PC-9 (cell line): ENCODE measurements around the gene UMAD1. TPM values are rescaled to one million over a fixed set of nuclear protein-coding genes. Genes with fewer than 3 reads are reported as not detected.

ENCODE experiments used
- BruUV-seq: library from RNA; stranded (reverse); fragments of 400-500 nt; replicated peaks from 2 replicates; lab custom pipeline; 2021; lab: Mats Ljungman, UMichigan
- CTCF ChIA-PET: fragments of 300-600 bp; sonication (Branson Sonifier 250); formaldehyde crosslinking; loops from one replicate; lab custom pipeline; 2022; ENCODE audit warnings: antibody characterized with exemption; lab: Charles Lee
- POLR2A ChIA-PET: fragments of 300-600 bp; sonication (Branson Sonifier 250); formaldehyde crosslinking; loops from one replicate; lab custom pipeline; 2022; ENCODE audit warnings: antibody characterized with exemption; ENCODE audit not compliant: unreplicated experiment; lab: Charles Lee
- DNase-seq, 2 experiments: peaks; one replicate each; pipeline versions ENCODE4 v3.0.0 to v3.0.0-alpha.2; 2015 to 2022; ENCODE audit warnings: mixed read lengths in 1 of 2
- H2AFZ ChIP-seq: fragments of 200-600 bp; sonication (generic); 2 replicates; pipeline ENCODE4 v1.8.1; 2017; ENCODE audit warnings: antibody characterized with exemption
- H3F3A ChIP-seq: fragments of 200-600 bp; sonication (generic); 2 replicates; pipeline ENCODE4 v1.8.1; 2017; ENCODE audit warnings: antibody characterized with exemption, mild to moderate bottlenecking, low read depth; ENCODE audit not compliant: insufficient read depth
- H3K27ac ChIP-seq: fragments of 200-600 bp; sonication (generic); 2 replicates; pipeline ENCODE4 v1.6.1; 2016; ENCODE audit warnings: mixed run types
- H3K27me3 ChIP-seq: fragments of 200-600 bp; sonication (generic); 2 replicates; pipeline ENCODE4 v1.6.1; 2016; ENCODE audit warnings: low read depth, mixed run types; ENCODE audit not compliant: insufficient read depth
- H3K36me3 ChIP-seq: fragments of 200-600 bp; sonication (generic); 2 replicates; pipeline ENCODE4 v1.6.1; 2016; ENCODE audit warnings: low read depth, mixed run types
- H3K4me1 ChIP-seq: fragments of 200-600 bp; sonication (generic); replicated peaks from 2 replicates; pipeline ENCODE4 v1.6.1; 2016; ENCODE audit warnings: mixed run types; ENCODE audit not compliant: insufficient read depth
- H3K4me2 ChIP-seq: fragments of 200-600 bp; sonication (generic); 2 replicates; pipeline ENCODE4 v1.6.1; 2017; ENCODE audit warnings: mixed run types
- H3K4me3 ChIP-seq: fragments of 200-600 bp; sonication (generic); 2 replicates; pipeline ENCODE4 v1.6.1; 2016; ENCODE audit warnings: mixed run types
- H3K79me2 ChIP-seq: fragments of 200-600 bp; sonication (generic); 2 replicates; pipeline ENCODE4 v1.6.1; 2017; ENCODE audit warnings: low read depth, mixed run types
- H3K9me2 ChIP-seq: fragments of 200-600 bp; sonication (generic); 2 replicates; pipeline ENCODE4 v1.8.1; 2017; ENCODE audit warnings: mild to moderate bottlenecking; ENCODE audit not compliant: insufficient read depth
- H3K9me3 ChIP-seq: fragments of 200-600 bp; sonication (generic); 2 replicates; pipeline ENCODE4 v1.8.1; 2016; ENCODE audit warnings: low read depth; ENCODE audit not compliant: insufficient read depth
- H4K20me1 ChIP-seq: fragments of 200-600 bp; sonication (generic); 2 replicates; pipeline ENCODE4 v1.8.1; 2017; ENCODE audit not compliant: insufficient read depth
- CTCF ChIP-seq: fragments of 200-600 bp; sonication (generic); conservative IDR thresholded peaks from 2 replicates; pipeline ENCODE4 v1.6.1; 2017; ENCODE audit warnings: mixed run types, antibody characterized with exemption, mild to moderate bottlenecking, moderate library complexity
- EZH2 ChIP-seq: fragments of 200-600 bp; sonication (generic); IDR thresholded peaks from 2 replicates; pipeline ENCODE4 v1.8.0; 2017; ENCODE audit warnings: antibody characterized with exemption, low read depth
- intact Hi-C: fragments of 100-400 bp; cut with micrococcal nuclease; formaldehyde crosslinking; loops from one replicate; pipeline ENCODE4 v1.10.0; 2022; ENCODE audit not compliant: unreplicated experiment
- total RNA-seq: library from RNA; stranded (reverse); gene quantifications from 2 replicates; pipeline ENCODE4 v1.2.3, GENCODE V29; 2021

UMAD1 gene
- total RNA-seq, 1 experiment from 2014 or later, result 20.5 TPM

GRCh38 chr7:7671361-7671760 is 30.8 kb downstream of the UMAD1 start:
- Histone ChIP-seq H3K9me2 (no peaks in the 10 kb centered on the region), H3K4me1 (no peaks in the 10 kb centered on the region), H3K79me2 (no peaks in the 10 kb centered on the region), H3K27ac (no peak overlapping the region), H3K36me3 (no peaks in the 10 kb centered on the region), H3K9me3 (no peaks in the 10 kb centered on the region), H3F3A (no peaks in the 10 kb centered on the region), H3K4me2 (no peak overlapping the region), H3K27me3 (no peaks in the 10 kb centered on the region), H4K20me1 (no peaks in the 10 kb centered on the region; the same call in 1 of the 2 replicates), H3K4me3 (no peak overlapping the region), H2AFZ (no peak overlapping the region)
- ChIA-PET POLR2A (no interaction called here), CTCF (no interaction called here)
- DNase-seq, result no peak
- no TSS peak for BruUV-seq
- no peak for TF ChIP-seq CTCF
- TF ChIP-seq EZH2, result no peak
- intact Hi-C loops, result no loop called here

- H3F3A ChIP-seq, result no peaks in the 10 kb centered on the region
- H3K9me3 ChIP-seq, result no peaks in the 10 kb centered on the region
- no peak overlapping the region for H3K27ac ChIP-seq
- H3K27me3 ChIP-seq, result no peaks in the 10 kb centered on the region
- no peak for DNase-seq
- ChIA-PET POLR2A (no interaction called here), CTCF (no interaction called here)
- peaks cover 3% of the 10 kb centered on the region; the same call in 1 of the 2 replicates for H3K36me3 ChIP-seq
- H3K79me2 ChIP-seq, result no peaks in the 10 kb centered on the region
- H3K4me1 ChIP-seq, result no peaks in the 10 kb centered on the region
- BruUV-seq, result no TSS peak
- H4K20me1 ChIP-seq, result no peaks in the 10 kb centered on the region; the same call in 1 of the 2 replicates
- no peak overlapping the region for H2AFZ ChIP-seq
- intact Hi-C loops, result no loop called here
- H3K4me3 ChIP-seq, result no peak overlapping the region
- TF ChIP-seq CTCF, result no peak
- no peak overlapping the region for H3K4me2 ChIP-seq
- no peaks in the 10 kb centered on the region for H3K9me2 ChIP-seq
Observed at GRCh38 chr7:7672545-7673239, 32.1 kb downstream of the UMAD1 start.

GRCh38 chr7:7673240-7673550 is 32.6 kb downstream of the UMAD1 start:
- Histone ChIP-seq H3K27me3 (no peaks in the 10 kb centered on the region), H3K4me1 (no peaks in the 10 kb centered on the region), H3K4me3 (no peak overlapping the region), H3K27ac (no peak overlapping the region), H3K9me3 (no peaks in the 10 kb centered on the region), H4K20me1 (no peaks in the 10 kb centered on the region; the same call in 1 of the 2 replicates), H3K36me3 (peaks cover 3% of the 10 kb centered on the region; the same call in 1 of the 2 replicates), H3K4me2 (no peak overlapping the region), H3K9me2 (no peaks in the 10 kb centered on the region), H3K79me2 (no peaks in the 10 kb centered on the region), H3F3A (peaks cover 4% of the 10 kb centered on the region), H2AFZ (no peak overlapping the region)
- CTCF ChIA-PET, result no interaction called here
- TF ChIP-seq CTCF (no peak), EZH2 (no peak)
- POLR2A ChIA-PET, result no interaction called here
- DNase-seq, result no peak
- BruUV-seq, result no TSS peak
- intact Hi-C loops, result no loop called here
